ENCODE results near the gene RARB.
A peak's percentile ranks its signal among the peaks of the same experiment; 100 is the strongest.

Gene RARB

GRCh38 chr3:25433106-25433505, 5.0 kb downstream of the RARB start:
- H3K4me3 ChIP-seq (replicated peaks; ENCODE audit: low read depth, low read length), result no peak overlapping the region
- DNase-seq (ENCODE audit: extremely low read depth, low read depth), result no peak
- TF ChIP-seq CTCF (IDR thresholded peaks at IDR 0.05; ENCODE audit: low read depth, low read length, missing control alignments), result no peak

GRCh38 chr3:25433868-25434267, 5.8 kb downstream of the RARB start:
- DNase-seq (ENCODE audit: extremely low read depth, low read depth), result no peak
- no peak for TF ChIP-seq CTCF (IDR thresholded peaks at IDR 0.05; ENCODE audit: low read depth, low read length, missing control alignments)
- H3K4me3 ChIP-seq (replicated peaks; ENCODE audit: low read depth, low read length), result no peak overlapping the region

- H3K4me3 ChIP-seq (replicated peaks; ENCODE audit: low read depth, low read length), result no peak overlapping the region
- no peak for DNase-seq (ENCODE audit: extremely low read depth, low read depth)
- no peak for TF ChIP-seq CTCF (IDR thresholded peaks at IDR 0.05; ENCODE audit: low read depth, low read length, missing control alignments)
Observed at GRCh38 chr3:25437953-25438352, 9.9 kb downstream of the RARB start.

- no peak for TF ChIP-seq CTCF (IDR thresholded peaks at IDR 0.05; ENCODE audit: low read depth, low read length, missing control alignments)
- H3K4me3 ChIP-seq (replicated peaks; ENCODE audit: low read depth, low read length), result no peak overlapping the region
- DNase-seq (ENCODE audit: extremely low read depth, low read depth), result no peak
Observed at GRCh38 chr3:25438791-25439555, 10.9 kb downstream of the RARB start.

- TF ChIP-seq CTCF (IDR thresholded peaks at IDR 0.05; ENCODE audit: low read depth, low read length, missing control alignments), result peak; percentile 85
- no peak for DNase-seq (ENCODE audit: extremely low read depth, low read depth)
- H3K4me3 ChIP-seq (replicated peaks; ENCODE audit: low read depth, low read length), result no peak overlapping the region
Observed at GRCh38 chr3:25441234-25441856, 13.3 kb downstream of the RARB start.

GRCh38 chr3:25442486-25442885, 14.4 kb downstream of the RARB start:
- TF ChIP-seq CTCF (IDR thresholded peaks at IDR 0.05; ENCODE audit: low read depth, low read length, missing control alignments), result no peak
- H3K4me3 ChIP-seq (replicated peaks; ENCODE audit: low read depth, low read length), result no peak overlapping the region
- DNase-seq (ENCODE audit: extremely low read depth, low read depth), result no peak

Measured in HFF-Myc (cell line).